Esophagus squamous epithelium (tissue), 4 donors: ENCODE results near the gene DMAP1.

Source experiments
- CTCF ChIP-seq, 6 experiments: fragments of 450-650 bp in 4 of 6; fragments of 200-600 bp in 2 of 6; sonication (generic) in 2 of 6; IDR thresholded peaks; one replicate each; pipeline ENCODE4 v1.5.1; 2016 to 2019; ENCODE audit warnings: antibody characterized with exemption in 6 of 6, mild to moderate bottlenecking in 4 of 6, moderate library complexity in 4 of 6
- POLR2A ChIP-seq, 4 donors: fragments of 450-650 bp; IDR thresholded peaks; one replicate each; pipeline ENCODE4 v1.6.1; 2017; ENCODE audit warnings: antibody characterized with exemption in 4 of 4, mild to moderate bottlenecking in 4 of 4, moderate library complexity in 3 of 4

- TF ChIP-seq CTCF (IDR thresholded peaks at IDR 0.05) (no peak), POLR2A (IDR thresholded peaks at IDR 0.05) (no peak)
Observed at GRCh38 chr1:44225761-44226160, 12.5 kb downstream of the DMAP1 start.
